NCI-H524 (cell line): Measurements from ENCODE around the gene NR3C1.

Source experiments
- DNase-seq, 2 experiments: peaks; one replicate each; lab custom pipeline; 2025; lab: John Stamatoyannopoulos, UW

NR3C1 gene

GRCh38 chr5:143261748-143262392, 141.6 kb downstream of the NR3C1 start:
- no peak for DNase-seq

DNA sequence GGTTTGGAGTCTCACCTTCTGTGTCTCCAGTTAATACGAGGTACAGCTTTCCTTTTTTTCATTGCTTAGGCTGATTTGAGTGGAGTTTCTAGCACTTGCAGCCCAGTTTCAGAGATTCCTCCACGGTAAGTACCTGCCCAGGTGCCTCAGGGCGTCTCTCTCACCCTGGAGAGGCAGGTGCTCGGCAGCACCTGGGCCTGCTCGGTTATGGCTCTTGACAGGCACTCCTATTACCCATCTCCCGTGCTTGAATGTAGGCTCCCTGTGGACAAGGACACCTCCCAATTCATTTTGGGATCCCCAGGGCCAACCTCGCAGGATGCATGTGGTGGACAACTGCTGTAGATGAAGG, 144.3 kb downstream of the NR3C1 start:
- no peak for DNase-seq

DNA sequence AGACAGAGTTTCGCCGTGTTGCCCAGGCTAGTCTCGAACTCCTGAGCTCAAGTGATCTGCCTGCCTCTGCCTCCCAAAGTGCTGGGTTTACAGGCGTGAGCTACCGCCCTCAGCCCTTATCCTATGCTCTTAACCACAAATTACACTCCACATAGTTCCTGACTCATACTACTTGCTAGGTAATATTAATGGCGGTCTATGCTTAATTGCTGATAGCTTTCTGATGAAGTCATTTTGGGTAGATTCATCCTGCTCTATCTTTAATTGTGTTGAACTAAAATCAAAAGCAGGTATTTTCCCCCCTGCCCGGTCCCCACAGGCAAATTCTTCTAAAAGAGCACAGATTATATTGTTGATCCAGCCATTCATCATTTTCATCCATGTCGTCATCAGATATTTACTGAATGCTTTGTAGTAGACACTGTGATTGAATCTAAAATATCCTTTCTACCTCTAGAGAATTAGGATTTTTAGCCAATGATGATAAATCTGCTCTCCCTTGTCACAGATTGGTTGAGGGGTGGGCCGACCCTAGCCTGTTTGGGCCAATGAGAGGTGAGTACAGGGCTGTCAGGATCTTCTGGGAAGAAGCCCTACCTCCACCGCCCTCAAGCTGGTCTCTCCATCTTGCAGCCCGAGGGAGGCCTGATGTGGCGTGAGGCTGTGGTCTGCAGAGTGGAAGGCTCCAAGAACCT, 144.8 kb downstream of the NR3C1 start:
- DNase-seq: no peak

DNA sequence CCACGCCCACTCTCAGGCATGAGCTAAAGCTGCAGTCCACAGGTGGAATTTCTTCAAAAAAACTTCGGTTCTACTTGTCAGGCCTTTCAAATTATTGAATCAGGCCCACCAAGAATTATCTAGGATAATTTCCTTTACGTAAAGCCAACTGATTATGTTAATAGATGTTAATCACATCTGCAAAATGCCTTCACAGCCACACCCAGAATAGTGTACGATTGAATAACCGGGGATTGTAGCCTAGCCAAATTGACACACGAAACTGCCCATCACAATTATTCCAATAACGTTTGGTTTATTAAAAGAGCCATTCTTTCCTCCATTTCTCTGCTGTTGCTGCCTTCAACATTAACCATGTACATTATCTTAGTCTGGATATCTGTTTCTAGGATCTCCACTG, 148.7 kb downstream of the NR3C1 start:
- DNase-seq: no peak

DNA sequence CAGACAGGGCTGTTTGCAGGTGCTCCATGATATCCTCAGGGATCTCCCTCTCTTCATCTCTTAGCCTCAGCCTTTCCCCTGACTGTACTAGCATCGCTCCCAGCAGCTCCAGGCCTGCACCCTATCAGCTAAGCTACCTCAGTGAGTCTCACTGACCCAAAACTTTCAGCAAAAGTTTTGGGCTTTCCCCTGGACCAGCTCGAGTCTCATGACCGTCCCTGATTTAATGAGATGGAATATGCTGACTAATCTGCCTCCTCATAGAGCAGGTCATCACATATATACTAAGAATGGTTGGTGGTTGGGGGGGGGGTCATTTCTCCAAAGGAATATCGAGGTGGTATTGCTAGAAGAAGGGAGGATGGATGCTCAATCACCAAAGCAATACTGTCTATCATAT, 151.5 kb downstream of the NR3C1 start:
- DNase-seq: no peak

DNA sequence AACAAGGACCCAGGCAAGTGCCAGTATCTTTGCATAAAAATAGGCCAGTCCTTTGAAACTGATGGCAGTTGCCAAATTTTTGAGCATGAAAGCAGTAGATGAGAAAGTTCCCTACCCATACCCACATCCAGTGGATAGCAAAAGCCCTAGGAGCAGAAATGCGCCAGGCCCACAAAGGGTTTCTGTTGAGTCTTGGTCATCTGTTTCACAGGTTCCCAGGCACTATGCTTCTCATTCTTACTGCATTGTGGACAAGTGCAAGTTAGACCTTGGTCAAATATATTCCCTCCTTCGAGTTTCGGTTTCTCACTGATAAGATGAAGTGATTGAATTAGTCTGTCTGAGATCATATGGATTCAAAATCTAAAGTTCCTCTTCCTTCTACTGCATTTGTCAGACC, 152.3 kb downstream of the NR3C1 start:
- no peak for DNase-seq

DNA sequence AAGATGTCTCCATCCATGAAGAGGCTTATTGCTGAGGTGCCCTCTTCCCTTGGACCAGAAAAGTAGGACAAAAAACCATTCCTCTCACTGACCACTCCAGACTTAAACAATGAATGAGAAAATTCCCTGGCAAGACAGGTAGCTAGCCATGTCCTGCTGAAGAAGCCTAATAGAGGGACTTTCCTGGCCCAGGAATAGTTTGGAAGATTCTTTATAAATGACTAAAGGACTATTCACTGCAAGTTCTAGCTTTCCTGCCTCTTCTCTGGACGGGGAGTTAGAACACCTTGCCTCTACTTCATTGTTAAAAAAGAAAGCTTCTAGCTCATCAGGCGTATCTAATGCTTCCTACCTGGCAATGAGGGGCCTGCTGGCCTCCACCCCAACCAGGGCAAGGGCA, 153.6 kb downstream of the NR3C1 start:
- no peak for DNase-seq

DNA sequence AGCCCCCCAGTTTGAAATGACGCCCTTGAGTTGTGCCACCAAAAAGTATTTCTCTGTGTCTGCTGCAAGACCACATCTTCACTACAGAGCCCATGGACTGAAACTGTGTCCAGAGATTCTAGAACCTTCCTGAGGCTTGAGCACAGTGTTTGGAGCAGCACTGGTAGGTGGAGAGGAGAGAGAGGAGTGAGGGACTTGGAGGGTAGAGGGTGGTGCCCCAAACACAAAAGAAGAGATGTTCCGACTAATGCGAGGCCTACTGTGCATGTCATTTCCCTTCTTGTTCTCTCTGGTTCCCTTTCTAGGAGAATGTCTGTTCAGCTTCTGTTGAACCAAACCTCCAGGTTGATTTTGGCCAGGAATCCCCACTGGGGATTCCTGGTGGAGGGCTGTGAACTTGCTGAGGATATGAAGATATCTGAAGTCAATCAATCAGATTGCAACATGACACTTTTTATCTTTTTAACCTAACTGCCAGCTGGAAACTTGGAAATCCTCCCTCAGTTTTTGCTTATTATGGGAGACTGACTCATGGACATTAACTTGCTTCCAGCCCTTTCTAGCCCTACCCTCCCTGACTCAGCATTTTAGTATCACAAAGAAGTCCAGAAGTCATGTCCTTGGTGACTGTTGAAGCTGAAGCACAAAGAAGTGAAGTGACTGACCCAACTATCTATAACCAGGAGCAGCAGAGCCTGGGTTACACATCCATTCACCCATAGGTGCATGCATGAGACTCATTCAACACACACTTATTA, 154.5 kb downstream of the NR3C1 start:
- no peak for DNase-seq

GRCh38 chr5:143248391-143248790, 155.1 kb downstream of the NR3C1 start:
- no peak for DNase-seq

GRCh38 chr5:143247134-143247815, 156.2 kb downstream of the NR3C1 start:
- no peak for DNase-seq

GRCh38 chr5:143245929-143246561, 157.4 kb downstream of the NR3C1 start:
- DNase-seq: peak; percentile 95 to 98

DNA sequence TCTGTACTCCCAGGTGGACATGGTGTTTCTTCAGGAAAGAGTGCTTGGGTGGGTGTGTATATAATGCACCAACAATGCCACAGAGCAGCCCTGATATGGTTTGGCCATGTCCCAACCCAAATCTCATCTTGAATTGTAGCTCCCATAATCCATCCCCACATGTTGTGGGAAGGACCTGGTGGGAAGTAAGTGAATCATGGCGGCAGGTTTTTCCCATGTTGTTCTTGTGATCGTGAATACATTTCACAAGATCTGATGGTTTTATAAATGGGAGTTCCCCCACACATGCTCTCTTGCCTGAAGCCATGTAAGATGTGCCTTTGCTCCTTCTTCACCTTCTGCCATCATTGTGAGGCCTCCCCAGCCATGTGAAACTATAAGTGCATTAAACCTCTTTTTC, 158.5 kb downstream of the NR3C1 start:
- DNase-seq: peak in 1 of 2 experiments; percentile 4

DNA sequence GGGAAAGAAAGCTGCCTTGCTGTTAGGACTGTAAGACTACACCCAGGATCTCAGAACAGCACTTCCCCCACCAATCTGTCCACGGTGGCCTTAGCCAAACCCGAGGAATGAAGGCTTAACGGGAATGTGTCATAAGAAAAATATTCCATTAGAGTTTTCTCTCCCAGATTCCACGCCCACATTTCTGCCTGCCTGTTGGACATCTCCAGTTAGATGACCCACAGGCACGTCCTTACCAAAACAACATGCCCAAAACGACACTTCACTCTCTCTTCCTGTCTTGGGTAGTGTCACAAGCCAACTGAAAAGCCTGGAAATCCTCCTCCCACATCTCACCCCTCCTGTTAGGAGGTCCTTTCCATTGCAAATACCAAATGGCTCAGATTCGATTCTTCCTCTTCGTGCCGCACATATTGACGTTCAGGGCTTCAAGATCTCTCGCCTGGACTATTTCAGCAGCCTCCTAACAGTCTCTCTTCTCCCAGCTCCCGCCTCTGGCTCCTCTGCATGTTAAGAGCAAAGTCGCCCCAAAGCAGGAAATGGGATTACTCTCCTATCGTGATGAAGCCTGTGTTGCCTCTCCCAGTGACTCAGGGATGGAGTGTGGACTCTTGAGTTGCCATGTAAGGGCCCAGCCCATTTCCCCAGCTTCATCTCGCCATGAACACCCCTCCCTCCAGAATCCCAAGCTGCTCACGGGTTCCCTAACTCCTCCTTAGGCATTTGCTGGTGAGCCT, 159.3 kb downstream of the NR3C1 start:
- peak in 1 of 2 experiments; percentile 28 for DNase-seq

DNA sequence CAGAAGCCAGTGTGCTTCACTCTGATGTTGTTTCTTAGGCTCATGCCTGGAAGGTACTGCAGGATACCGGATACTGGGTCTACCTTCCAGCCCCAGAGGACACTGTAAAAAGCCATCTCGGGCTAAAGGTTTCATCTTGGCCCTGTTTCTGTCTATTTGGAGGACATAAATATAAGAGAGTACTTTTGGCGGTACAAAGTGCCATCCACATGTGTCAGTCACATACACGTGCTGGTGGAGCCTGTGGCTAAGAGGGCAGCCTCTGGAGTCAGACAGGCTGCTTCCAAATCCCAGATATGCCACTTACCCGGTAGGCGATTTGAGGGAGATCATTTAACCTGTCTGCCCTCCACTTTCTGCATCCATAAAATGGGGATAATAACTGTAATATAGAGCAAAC, 160.4 kb downstream of the NR3C1 start:
- no peak for DNase-seq

- no peak for DNase-seq
Observed at GRCh38 chr5:143241892-143242291, 161.6 kb downstream of the NR3C1 start.

- no peak for DNase-seq
Observed at GRCh38 chr5:143239882-143240518, 163.5 kb downstream of the NR3C1 start.

- DNase-seq: no peak
Observed at GRCh38 chr5:143238620-143239019, 164.9 kb downstream of the NR3C1 start.

DNA sequence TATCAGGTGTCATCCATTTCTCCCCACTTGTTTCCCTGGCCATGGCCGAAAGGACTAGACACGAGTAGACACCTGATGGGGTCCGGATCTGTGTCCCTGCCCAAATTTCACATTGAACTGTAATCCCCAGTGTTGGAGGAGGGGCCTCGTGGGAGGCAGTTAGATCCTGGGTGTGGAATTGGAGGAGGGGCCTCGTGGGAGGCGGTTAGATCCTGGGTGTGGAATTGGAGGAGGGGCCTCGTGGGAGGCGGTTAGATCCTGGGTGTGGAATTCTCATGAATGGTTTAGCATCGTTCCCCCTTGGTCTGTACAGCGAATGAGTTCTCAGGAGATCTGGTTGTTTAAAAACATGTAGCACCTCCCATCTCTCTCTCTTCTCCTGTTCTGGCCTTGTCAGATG, 165.8 kb downstream of the NR3C1 start:
- no peak for DNase-seq

- no peak for DNase-seq
Observed at GRCh38 chr5:143236682-143237081, 166.8 kb downstream of the NR3C1 start.

DNA sequence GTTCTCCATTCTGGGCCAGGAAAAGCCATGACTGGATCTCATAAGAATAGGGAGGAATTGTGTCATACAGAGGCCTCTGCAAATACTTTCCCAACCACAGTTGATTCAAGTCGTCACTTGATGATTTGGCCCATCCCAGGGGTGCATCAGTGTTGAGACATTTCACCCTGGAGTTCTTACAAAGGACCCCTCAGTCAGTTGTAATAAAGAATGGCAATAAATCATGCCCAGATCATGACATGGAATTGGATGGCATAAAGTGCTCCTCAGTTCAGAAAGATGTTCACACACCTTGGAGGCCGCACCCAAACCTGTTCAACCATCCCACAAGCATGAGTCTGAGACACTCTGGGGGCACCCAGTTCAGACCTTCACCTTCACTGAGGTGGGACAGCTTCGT, 168.1 kb downstream of the NR3C1 start:
- no peak for DNase-seq
